Skeletal muscle tissue (tissue), 4 donors: ENCODE results near the gene HLF. TPM values are rescaled to one million over a fixed set of nuclear protein-coding genes. Genes with fewer than 3 reads are reported as not detected.

Experiments used
- H3K27ac ChIP-seq: one replicate; pipeline ENCODE4 v1.7.0; 2013; ENCODE audit warnings: mild to moderate bottlenecking, low read depth, low read length, inconsistent platforms
- H3K27me3 ChIP-seq, 3 donors: one replicate each; pipeline ENCODE4 v1.7.0; 2013; ENCODE audit warnings: low read length in 3 of 3; ENCODE audit not compliant: control insufficient read depth in 3 of 3, insufficient read depth in 3 of 3
- H3K36me3 ChIP-seq, 3 donors: one replicate each; pipeline ENCODE4 v1.7.0; 2013; ENCODE audit warnings: low read length in 3 of 3; ENCODE audit not compliant: control insufficient read depth in 3 of 3, insufficient read depth in 3 of 3
- H3K4me1 ChIP-seq, 3 donors: one replicate each; pipeline ENCODE4 v1.7.0; 2013; ENCODE audit warnings: low read length in 3 of 3, mild to moderate bottlenecking in 3 of 3; ENCODE audit not compliant: control insufficient read depth in 3 of 3, insufficient read depth in 3 of 3
- H3K4me3 ChIP-seq, 3 donors: one replicate each; pipeline ENCODE4 v1.7.0; 2013; ENCODE audit warnings: low read length in 3 of 3
- H3K9ac ChIP-seq, 3 donors: one replicate each; pipeline ENCODE4 v1.7.0; 2013; ENCODE audit warnings: low read length in 3 of 3, mild to moderate bottlenecking in 3 of 3, moderate library complexity in 2 of 3, low read depth in 1 of 3
- H3K9me3 ChIP-seq, 3 donors: one replicate each; pipeline ENCODE4 v1.7.0; 2013; ENCODE audit warnings: low read length in 3 of 3; ENCODE audit not compliant: control insufficient read depth in 3 of 3
- total RNA-seq: library from RNA; depleted of rRNA; stranded (reverse); fragments of >200 nt; gene quantifications from one replicate; pipeline ENCODE4 v1.2.3, GENCODE V29; 2014
- donor health status: Osteomylitis.

HLF gene, protein sequence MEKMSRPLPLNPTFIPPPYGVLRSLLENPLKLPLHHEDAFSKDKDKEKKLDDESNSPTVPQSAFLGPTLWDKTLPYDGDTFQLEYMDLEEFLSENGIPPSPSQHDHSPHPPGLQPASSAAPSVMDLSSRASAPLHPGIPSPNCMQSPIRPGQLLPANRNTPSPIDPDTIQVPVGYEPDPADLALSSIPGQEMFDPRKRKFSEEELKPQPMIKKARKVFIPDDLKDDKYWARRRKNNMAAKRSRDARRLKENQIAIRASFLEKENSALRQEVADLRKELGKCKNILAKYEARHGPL
- total RNA-seq: 4.7 TPM

GRCh38 chr17:55264645-55265298 lies at the start of gene HLF:
Gene HLF (plus strand): TSS chr17:55264960. CDS start chr17:55265485, 525 bp downstream.
- no peak within 1 kb of the TSS for H3K27ac ChIP-seq
- no peaks in the 10 kb centered on the region for H3K9me3 ChIP-seq
- H3K4me1 ChIP-seq: peaks cover 8 to 17% (median 14%) of the 10 kb centered on the region in 3 donors
- peak within 1 kb of the TSS; percentile 38 to 81 (median 69) for H3K9ac ChIP-seq
- H3K36me3 ChIP-seq: no peaks in the 10 kb centered on the region
- H3K27me3 ChIP-seq: peaks cover 3 to 14% (median 6%) of the 10 kb centered on the region in 3 donors
- H3K4me3 ChIP-seq: peak within 1 kb of the TSS; percentile 63 to 70 (median 70)

- Histone ChIP-seq H3K4me3 (no peak overlapping the region), H3K27ac (no peak overlapping the region), H3K9me3 (no peaks in the 10 kb centered on the region), H3K36me3 (no peaks in the 10 kb centered on the region), H3K27me3 (no peaks in the 10 kb centered on the region), H3K9ac (no peak overlapping the region), H3K4me1 (no peaks in the 10 kb centered on the region)
Measured at GRCh38 chr17:55215711-55216110, 49.0 kb upstream of the HLF start.

- no peak overlapping the region for H3K27ac ChIP-seq
- H3K36me3 ChIP-seq: no peaks in the 10 kb centered on the region
- no peaks in the 10 kb centered on the region for H3K27me3 ChIP-seq
- H3K9ac ChIP-seq: no peak overlapping the region
- H3K9me3 ChIP-seq: no peaks in the 10 kb centered on the region
- H3K4me3 ChIP-seq: no peak overlapping the region
- no peaks in the 10 kb centered on the region for H3K4me1 ChIP-seq
Measured at GRCh38 chr17:55216888-55217287, 47.9 kb upstream of the HLF start.

- no peak overlapping the region for H3K4me3 ChIP-seq
- H3K27me3 ChIP-seq: no peaks in the 10 kb centered on the region
- no peaks in the 10 kb centered on the region for H3K36me3 ChIP-seq
- H3K4me1 ChIP-seq: no peaks in the 10 kb centered on the region
- H3K27ac ChIP-seq: no peak overlapping the region
- H3K9ac ChIP-seq: no peak overlapping the region
- H3K9me3 ChIP-seq: no peaks in the 10 kb centered on the region
Measured at GRCh38 chr17:55219459-55219858, 45.3 kb upstream of the HLF start.

DNA sequence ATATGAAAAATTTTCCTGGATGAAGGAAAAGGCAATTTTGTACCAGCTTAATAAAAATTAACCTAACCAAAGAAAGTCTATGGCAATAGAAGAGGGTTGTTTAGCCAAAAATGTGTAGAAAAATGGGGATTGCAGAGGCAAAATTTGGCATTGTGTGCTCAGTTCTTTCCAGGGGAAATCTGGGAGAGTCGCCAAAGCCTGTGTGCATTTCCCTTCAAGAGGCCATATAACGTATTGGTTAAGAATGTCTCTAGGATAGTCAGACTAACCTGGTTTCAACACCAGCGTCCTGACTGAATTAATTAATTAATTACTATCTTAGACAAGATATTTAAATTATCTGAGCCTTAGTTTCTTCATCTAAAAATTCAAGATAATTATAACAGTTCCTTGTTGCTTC lies 44.8 kb upstream of the HLF start:
- no peaks in the 10 kb centered on the region for H3K27me3 ChIP-seq
- no peaks in the 10 kb centered on the region for H3K9me3 ChIP-seq
- H3K36me3 ChIP-seq: no peaks in the 10 kb centered on the region
- no peak overlapping the region for H3K4me3 ChIP-seq
- no peaks in the 10 kb centered on the region for H3K4me1 ChIP-seq
- no peak overlapping the region for H3K27ac ChIP-seq
- H3K9ac ChIP-seq: no peak overlapping the region

DNA sequence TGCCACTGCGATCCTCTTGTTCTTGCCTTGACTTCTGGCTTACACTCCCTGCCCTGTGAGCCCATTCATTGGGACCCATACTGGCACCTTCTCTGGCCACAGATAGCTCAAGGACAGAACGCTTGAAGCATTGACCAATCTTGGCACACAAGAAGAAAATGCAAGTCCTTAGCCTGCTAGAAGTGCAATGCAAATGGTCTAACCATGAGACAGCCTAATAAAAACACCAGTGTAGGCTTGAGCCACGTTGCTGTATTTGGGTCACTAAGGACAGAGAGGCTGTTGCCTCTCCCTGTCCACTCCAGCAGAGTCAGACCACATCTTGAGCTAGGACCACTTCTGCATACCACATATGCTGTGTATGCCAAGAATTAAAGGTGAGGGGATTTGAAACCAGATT lies 41.2 kb upstream of the HLF start:
- Histone ChIP-seq H3K9ac (no peak overlapping the region), H3K27me3 (no peaks in the 10 kb centered on the region), H3K27ac (no peak overlapping the region), H3K4me1 (no peaks in the 10 kb centered on the region), H3K4me3 (no peak overlapping the region), H3K36me3 (no peaks in the 10 kb centered on the region), H3K9me3 (no peaks in the 10 kb centered on the region)

- H3K9ac ChIP-seq: no peak overlapping the region
Measured at GRCh38 chr17:55224746-55225145, 40.0 kb upstream of the HLF start.

GRCh38 chr17:55225237-55225636 lies 39.5 kb upstream of the HLF start:
- Histone ChIP-seq H3K9me3 (no peaks in the 10 kb centered on the region), H3K36me3 (no peaks in the 10 kb centered on the region)

More at GRCh38 chr17:55224746-55225145, 40.0 kb upstream of the HLF start:
- no peaks in the 10 kb centered on the region for H3K36me3 ChIP-seq
- H3K9me3 ChIP-seq: no peaks in the 10 kb centered on the region
- no peak overlapping the region for H3K27ac ChIP-seq
- H3K27me3 ChIP-seq: no peaks in the 10 kb centered on the region
- H3K4me1 ChIP-seq: no peaks in the 10 kb centered on the region
- H3K4me3 ChIP-seq: no peak overlapping the region

DNA sequence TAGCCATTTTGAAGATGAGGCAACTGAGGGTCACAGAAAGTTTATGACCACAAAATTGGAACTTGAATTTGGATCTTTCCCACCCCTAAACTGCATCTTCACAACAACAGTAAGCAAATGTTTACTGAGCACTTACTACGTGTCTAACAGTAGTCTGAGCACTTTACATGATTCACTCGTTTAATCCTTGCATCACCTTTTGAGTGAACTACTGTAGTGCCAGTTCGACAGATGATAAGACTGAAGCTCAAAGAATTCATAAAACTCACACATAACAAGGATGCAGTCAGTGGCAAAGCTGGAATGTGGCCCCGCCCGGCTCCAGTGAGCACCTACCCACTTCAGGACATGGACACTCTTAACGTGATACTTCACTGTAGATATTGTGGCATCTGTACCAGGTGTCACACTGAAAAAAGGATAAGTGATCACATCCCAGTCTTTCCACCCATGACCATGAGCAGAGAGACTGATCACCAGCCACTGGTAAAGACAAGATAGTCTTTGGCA lies 36.0 kb upstream of the HLF start:
- Histone ChIP-seq H3K36me3 (no peaks in the 10 kb centered on the region), H3K4me3 (no peak overlapping the region), H3K9me3 (no peaks in the 10 kb centered on the region), H3K9ac (no peak overlapping the region), H3K27ac (no peak overlapping the region), H3K4me1 (no peaks in the 10 kb centered on the region), H3K27me3 (no peaks in the 10 kb centered on the region)

More at GRCh38 chr17:55225237-55225636, 39.5 kb upstream of the HLF start:
- Histone ChIP-seq H3K27ac (no peak overlapping the region), H3K4me1 (no peaks in the 10 kb centered on the region), H3K27me3 (no peaks in the 10 kb centered on the region), H3K4me3 (no peak overlapping the region), H3K9ac (no peak overlapping the region)

DNA sequence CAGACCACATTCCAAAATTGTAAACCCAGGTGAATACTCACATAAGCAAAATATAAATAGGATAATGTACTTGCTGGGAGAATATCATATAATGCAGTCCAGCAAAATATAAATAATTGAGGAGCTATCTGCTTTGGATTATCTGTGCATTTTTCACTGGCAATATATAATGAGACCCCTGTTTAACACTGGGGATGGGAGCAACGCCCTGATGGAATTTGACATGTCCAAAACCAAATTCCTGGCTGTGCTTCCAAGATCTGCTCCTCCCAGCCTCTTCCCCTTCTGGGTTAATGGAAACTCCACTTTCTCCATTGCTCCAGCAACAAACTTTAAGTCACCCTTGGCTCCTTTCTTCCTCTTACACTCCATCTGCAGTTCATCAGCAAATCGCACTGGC lies 35.5 kb upstream of the HLF start:
- H3K9ac ChIP-seq: no peak overlapping the region
- no peak overlapping the region for H3K4me3 ChIP-seq
- H3K4me1 ChIP-seq: no peaks in the 10 kb centered on the region
- no peaks in the 10 kb centered on the region for H3K27me3 ChIP-seq
- H3K36me3 ChIP-seq: no peaks in the 10 kb centered on the region
- H3K9me3 ChIP-seq: no peaks in the 10 kb centered on the region
- no peak overlapping the region for H3K27ac ChIP-seq
